Neuronal stem cell (in vitro differentiated cells): Measurements from ENCODE around the gene SNIP1.

ENCODE experiments used
- DNase-seq: peaks from one replicate; pipeline ENCODE4 v3.0.0-alpha.2; 2013; ENCODE audit warnings: low spot score
- H2AFZ ChIP-seq: one replicate; pipeline ENCODE4 v1.6.1; 2013; ENCODE audit warnings: mild to moderate bottlenecking, low read length, inconsistent platforms
- H2AK5ac ChIP-seq: 2 replicates; pipeline ENCODE4 v1.6.1; 2013; ENCODE audit warnings: low read depth, mild to moderate bottlenecking, inconsistent platforms, low read length, moderate library complexity, mixed read lengths
- H2BK120ac ChIP-seq: 2 replicates; pipeline ENCODE4 v1.6.1; 2013; ENCODE audit warnings: low read depth, mild to moderate bottlenecking, inconsistent platforms, low read length, moderate library complexity, mixed read lengths
- H2BK12ac ChIP-seq: one replicate; pipeline ENCODE4 v1.6.1; 2013; ENCODE audit warnings: low read length, inconsistent platforms
- H2BK15ac ChIP-seq: 2 replicates; pipeline ENCODE4 v1.6.1; 2013; ENCODE audit warnings: mild to moderate bottlenecking, low read length, inconsistent platforms, mixed read lengths
- H2BK5ac ChIP-seq: one replicate; pipeline ENCODE4 v1.6.1; 2013; ENCODE audit warnings: inconsistent platforms, mild to moderate bottlenecking, low read length, moderate library complexity
- H3K14ac ChIP-seq: one replicate; pipeline ENCODE4 v1.6.1; 2013; ENCODE audit warnings: low read length, inconsistent platforms
- H3K18ac ChIP-seq: 2 replicates; pipeline ENCODE4 v1.6.1; 2013; ENCODE audit warnings: low read length, inconsistent platforms
- H3K23ac ChIP-seq: 2 replicates; pipeline ENCODE4 v1.6.1; 2013; ENCODE audit warnings: low read depth, mild to moderate bottlenecking, mixed read lengths, low read length, inconsistent platforms; ENCODE audit not compliant: poor library complexity
- H3K27ac ChIP-seq: replicated peaks from 3 replicates; pipeline ENCODE4 v1.5.1; 2013; ENCODE audit warnings: low read length, inconsistent platforms
- H3K27me3 ChIP-seq, 3 experiments: 2 replicates each; pipeline ENCODE4 v1.6.1; 2013; ENCODE audit warnings: low read length in 3 of 3, mild to moderate bottlenecking in 2 of 3, inconsistent platforms in 1 of 3, low read depth in 1 of 3, mixed read lengths in 1 of 3, moderate library complexity in 1 of 3; ENCODE audit not compliant: control insufficient read depth in 3 of 3, insufficient read depth in 3 of 3
- H3K36me3 ChIP-seq, 2 donors: replicated peaks in 1 of 2; 2 replicates each; pipeline ENCODE4 v1.6.1; 2013; ENCODE audit warnings: low read length in 2 of 2; ENCODE audit not compliant: control insufficient read depth in 2 of 2, insufficient read depth in 2 of 2
- H3K4ac ChIP-seq: 2 replicates; pipeline ENCODE4 v1.6.1; 2013; ENCODE audit warnings: inconsistent platforms, mild to moderate bottlenecking, low read length, moderate library complexity
- H3K4me1 ChIP-seq, 2 donors: 1 replicate in 1 of 2; 2 replicates in 1 of 2; pipeline ENCODE4 v1.6.1; 2013; ENCODE audit warnings: low read length in 2 of 2, low read depth in 1 of 2; ENCODE audit not compliant: control insufficient read depth in 2 of 2, insufficient read depth in 1 of 2
- H3K4me2 ChIP-seq: one replicate; pipeline ENCODE4 v1.6.1; 2013; ENCODE audit warnings: mild to moderate bottlenecking, low read length, inconsistent platforms; ENCODE audit not compliant: insufficient read depth, poor library complexity, severe bottlenecking
- H3K4me3 ChIP-seq, 2 donors: 2 replicates each; pipeline ENCODE4 v1.5.1; 2013; ENCODE audit warnings: low read length in 2 of 2, mild to moderate bottlenecking in 2 of 2, inconsistent platforms in 1 of 2, moderate library complexity in 1 of 2
- H3K79me1 ChIP-seq: one replicate; pipeline ENCODE4 v1.6.1; 2013; ENCODE audit warnings: low read depth, mild to moderate bottlenecking, inconsistent platforms, low read length, moderate library complexity
- H3K9ac ChIP-seq: one replicate; pipeline ENCODE4 v1.6.1; 2013; ENCODE audit warnings: mild to moderate bottlenecking, low read depth, low read length, inconsistent platforms; ENCODE audit not compliant: poor library complexity
- H3K9me3 ChIP-seq, 2 donors: replicated peaks in 1 of 2; 2 replicates each; pipeline versions ENCODE3 to v1.6.1; 2013; ENCODE audit warnings: low read length in 2 of 2, mild to moderate bottlenecking in 2 of 2, inconsistent platforms in 1 of 2, low read depth in 1 of 2, mixed read lengths in 1 of 2, moderate library complexity in 1 of 2; ENCODE audit not compliant: control insufficient read depth in 2 of 2, insufficient read depth in 1 of 2
- H4K8ac ChIP-seq: one replicate; pipeline ENCODE4 v1.6.1; 2013; ENCODE audit warnings: low read depth, mild to moderate bottlenecking, inconsistent platforms, low read length, moderate library complexity
- H4K91ac ChIP-seq: one replicate; pipeline ENCODE4 v1.6.1; 2013; ENCODE audit warnings: low read length, low read depth, mild to moderate bottlenecking, inconsistent platforms; ENCODE audit not compliant: poor library complexity
- WGBS, 2 donors: extraction: QIAGEN DNeasy Blood & Tissue Kit; methylation state at CpG; one replicate each; pipeline ENCODE4 v1.1.7; 2013; ENCODE audit warnings: missing lambda C conversion rate in 2 of 2, mixed read lengths in 1 of 2; ENCODE audit not compliant: insufficient read length in 2 of 2, insufficient replicate concordance in 1 of 2; ENCODE audit errors: extremely low coverage in 2 of 2; 5-methylcytosine and 5-hydroxymethylcytosine counted together

The SNIP1 gene

DNA sequence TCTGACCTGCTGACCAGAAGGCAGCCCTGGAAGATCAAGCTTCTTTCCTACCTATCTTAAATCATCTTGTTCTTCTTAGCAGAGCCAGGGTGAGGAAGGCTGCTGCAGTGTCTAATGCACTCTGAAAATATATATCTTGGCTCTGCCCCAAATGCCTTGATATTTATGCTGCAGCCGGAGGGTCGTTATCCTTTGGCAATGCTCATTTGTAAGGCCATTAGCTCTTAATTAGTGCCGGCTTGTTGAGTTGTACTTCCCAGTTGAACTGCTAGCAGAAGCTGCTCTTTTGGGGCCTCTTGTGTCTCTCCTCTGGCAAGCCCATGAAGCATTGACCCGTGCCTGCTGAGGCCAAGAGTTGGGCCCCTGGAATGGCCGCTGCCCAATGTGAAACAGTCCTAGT, 45.8 kb upstream of the SNIP1 start:
- no CpG with 5 or more reads among the region's 5 CpGs for WGBS, 2 donors

DNA sequence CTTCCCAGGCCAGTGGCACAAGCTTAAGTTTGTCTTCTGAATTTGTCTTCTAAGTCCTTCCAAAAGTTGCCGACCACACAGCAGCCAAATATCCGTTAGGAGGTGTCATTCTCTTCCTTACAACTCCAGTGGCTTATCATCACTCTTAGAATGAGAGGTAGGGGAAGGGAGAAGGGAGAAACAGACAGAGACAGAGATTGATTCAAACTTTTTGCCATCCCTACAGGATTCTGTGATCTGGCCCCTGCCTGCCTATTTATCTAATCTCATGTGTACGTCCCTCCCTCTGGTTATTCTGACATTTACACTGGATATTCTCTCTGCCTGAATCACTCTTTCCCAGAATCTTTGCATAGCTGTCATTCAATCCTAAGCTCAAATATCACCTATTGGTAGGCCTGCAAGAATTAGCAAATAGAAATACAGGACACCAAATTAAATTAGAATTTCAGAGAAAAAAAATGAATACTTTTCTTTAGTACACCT, 42.1 kb upstream of the SNIP1 start:
- peaks cover 0 to 23% (median 0%) of the 10 kb centered on the region in 3 experiments for H3K27me3 ChIP-seq
- H3K4me1 ChIP-seq, result peaks cover 2 to 5% of the 10 kb centered on the region in 2 donors
- H4K8ac ChIP-seq, result no peak overlapping the region
- no peak overlapping the region for H3K14ac ChIP-seq
- no peak overlapping the region for H2BK15ac ChIP-seq
- H2BK5ac ChIP-seq, result no peak overlapping the region
- H2AK5ac ChIP-seq, result no peak overlapping the region
- peak overlapping the region; percentile 98 for H2AFZ ChIP-seq
- no peak overlapping the region for H3K23ac ChIP-seq
- H2BK12ac ChIP-seq, result no peak overlapping the region
- H3K4me3 ChIP-seq, result peak overlapping the region in 1 of 2 donors; percentile 97
- no peak overlapping the region for H3K9ac ChIP-seq
- DNase-seq, result no peak
- no peak overlapping the region for H3K18ac ChIP-seq
- H4K91ac ChIP-seq, result no peak overlapping the region
- H2BK120ac ChIP-seq, result no peak overlapping the region
- no peak overlapping the region for H3K4ac ChIP-seq
- H3K79me1 ChIP-seq, result peaks cover 5% of the 10 kb centered on the region
- H3K36me3 ChIP-seq, result peaks cover 6 to 30% of the 10 kb centered on the region in 2 donors
- no CpG with 5 or more reads among the region's 3 CpGs for WGBS, 2 donors
- H3K4me2 ChIP-seq, result peak overlapping the region; percentile 88
- H3K27ac ChIP-seq, result no peak overlapping the region
- H3K9me3 ChIP-seq, result no peaks in the 10 kb centered on the region

More for the DNA sequence above, 45.8 kb upstream of the SNIP1 start:
- Histone ChIP-seq H2BK5ac (no peak overlapping the region), H2BK12ac (no peak overlapping the region), H2AK5ac (no peak overlapping the region), H3K4me2 (no peak overlapping the region), H2BK120ac (no peak overlapping the region), H3K4me1 (no peaks in the 10 kb centered on the region), H3K27me3 (peaks cover 0 to 52% (median 0%) of the 10 kb centered on the region in 3 experiments), H3K27ac (no peak overlapping the region), H3K79me1 (peaks cover 5% of the 10 kb centered on the region), H3K9ac (no peak overlapping the region), H2AFZ (no peak overlapping the region), H3K4me3 (no peak overlapping the region), H3K23ac (no peak overlapping the region), H3K9me3 (no peaks in the 10 kb centered on the region), H4K8ac (no peak overlapping the region), H3K14ac (no peak overlapping the region), H2BK15ac (no peak overlapping the region), H3K18ac (no peak overlapping the region), H3K4ac (no peak overlapping the region), H4K91ac (no peak overlapping the region), H3K36me3 (no peaks in the 10 kb centered on the region)
- no peak for DNase-seq

- Histone ChIP-seq H3K27me3 (peaks cover 0 to 17% (median 0%) of the 10 kb centered on the region in 3 experiments), H3K4me1 (peaks cover 2 to 5% of the 10 kb centered on the region in 2 donors), H3K9ac (peak within 1 kb of the TSS; percentile 92), H3K14ac (peak within 1 kb of the TSS; percentile 91), H2BK15ac (no peak within 1 kb of the TSS), H3K23ac (peak within 1 kb of the TSS; percentile 56), H4K8ac (no peak within 1 kb of the TSS), H3K18ac (peak within 1 kb of the TSS; percentile 84), H2BK5ac (no peak within 1 kb of the TSS), H3K4me3 (peak within 1 kb of the TSS; percentile 95 to 97), H3K4ac (no peak within 1 kb of the TSS), H3K9me3 (no peaks in the 10 kb centered on the region), H3K79me1 (peaks cover 5% of the 10 kb centered on the region), H3K36me3 (peaks cover 12 to 36% of the 10 kb centered on the region in 2 donors), H2BK120ac (no peak within 1 kb of the TSS), H2AFZ (peak within 1 kb of the TSS; percentile 98), H3K27ac (no peak within 1 kb of the TSS), H2AK5ac (no peak within 1 kb of the TSS), H3K4me2 (peak within 1 kb of the TSS; percentile 88), H4K91ac (no peak within 1 kb of the TSS), H2BK12ac (no peak within 1 kb of the TSS)
- WGBS, 2 donors, result no CpG with 5 or more reads among the region's 51 CpGs
- DNase-seq, result peak; percentile 96
These were observed 41.5 kb upstream of the SNIP1 start, which contains the start of gene GNL2 for GRCh38 chr1:37595440-37596181. GNL2 (minus strand) TSS chr1:37595937; CDS start chr1:37595822, 115 bp downstream.

DNA sequence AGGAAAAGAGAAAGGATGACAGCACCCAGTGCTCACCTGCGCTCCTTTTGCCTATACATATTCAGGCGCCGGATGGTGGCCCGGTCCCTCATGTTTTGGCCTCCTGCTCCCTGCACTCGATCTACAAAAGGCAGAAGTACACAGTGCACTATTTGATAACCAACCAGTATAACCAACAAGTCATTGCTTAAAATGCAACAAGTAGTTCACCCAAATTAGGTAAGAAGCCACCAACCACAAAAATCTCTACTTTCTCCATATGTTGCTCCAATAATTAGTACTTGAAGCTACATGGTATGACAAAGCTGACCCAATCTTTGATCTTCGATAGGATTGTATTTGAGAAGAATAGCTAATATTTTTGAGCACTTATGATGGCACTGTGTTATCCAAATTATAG, 39.6 kb upstream of the SNIP1 start:
- no peak overlapping the region for H2BK15ac ChIP-seq
- H2AK5ac ChIP-seq, result no peak overlapping the region
- no peak overlapping the region for H3K14ac ChIP-seq
- H3K79me1 ChIP-seq, result peaks cover 5% of the 10 kb centered on the region
- no peak overlapping the region for H3K9ac ChIP-seq
- no peak overlapping the region for H4K91ac ChIP-seq
- H3K27ac ChIP-seq, result no peak overlapping the region
- peaks cover 0 to 9% (median 0%) of the 10 kb centered on the region in 3 experiments for H3K27me3 ChIP-seq
- no peak overlapping the region for H2BK120ac ChIP-seq
- H2AFZ ChIP-seq, result no peak overlapping the region
- H3K4me2 ChIP-seq, result no peak overlapping the region
- H2BK12ac ChIP-seq, result no peak overlapping the region
- no peak overlapping the region for H3K4me3 ChIP-seq
- no peaks in the 10 kb centered on the region for H3K9me3 ChIP-seq
- H3K4ac ChIP-seq, result no peak overlapping the region
- no peak for DNase-seq
- peaks cover 19 to 55% of the 10 kb centered on the region in 2 donors for H3K36me3 ChIP-seq
- no peak overlapping the region for H3K23ac ChIP-seq
- H3K18ac ChIP-seq, result no peak overlapping the region
- no peak overlapping the region for H2BK5ac ChIP-seq
- no CpG with 5 or more reads among the region's 6 CpGs for WGBS, 2 donors
- no peak overlapping the region for H4K8ac ChIP-seq
- peaks cover 2 to 5% of the 10 kb centered on the region in 2 donors for H3K4me1 ChIP-seq
